GM12878 (cell line): Measurements from ENCODE around the gene EAF2. TPM values are rescaled to one million over a fixed set of nuclear protein-coding genes. Genes with fewer than 3 reads are reported as not detected.
"Not testable (repeated sequence)": the region's sequence is repeated elsewhere in the genome, so short reads cannot be mapped to it uniquely, and the experiment has no call there.

Experiments
- ATAC-seq: fragments of 200-7000 bp; cut with Tn5 transposase; 3 replicates; pipeline ENCODE4 v1.9.1; 2020; ENCODE audit warnings: mild to moderate bottlenecking, moderate library complexity
- BruUV-seq: library from RNA; stranded (reverse); fragments of 400-500 nt; replicated peaks from 2 replicates; lab custom pipeline; 2021; lab: Mats Ljungman, UMichigan
- CTCF ChIA-PET: fragments of 300-600 bp; sonication (Branson Sonifier 250); formaldehyde crosslinking; extraction: SDS; loops from one replicate; lab custom pipeline; 2021; ENCODE audit warnings: inconsistent platforms; lab: Yijun Ruan, JAX
- POLR2A ChIA-PET: fragments of 350-600 bp; formaldehyde crosslinking; extraction: SDS; loops from one replicate; lab custom pipeline; 2021; ENCODE audit warnings: inconsistent platforms; lab: Charles Lee
- RAD21 ChIA-PET: fragments of 300-600 bp; sonication (Branson Sonifier 250); formaldehyde crosslinking; loops from one replicate; lab custom pipeline; 2023; ENCODE audit warnings: antibody characterized with exemption; ENCODE audit not compliant: unreplicated experiment; lab: Charles Lee
- SMC1A ChIA-PET: fragments of 300-600 bp; sonication (Branson Sonifier 250); formaldehyde crosslinking; loops from one replicate; lab custom pipeline; 2023; ENCODE audit not compliant: unreplicated experiment, uncharacterized antibody; lab: Charles Lee
- DNase-seq: peaks from one replicate; pipeline ENCODE4 v3.0.0-alpha.2; 2011; ENCODE audit warnings: low read depth, low spot score
- FAIRE-seq: peaks from 3 replicates; lab custom pipeline; 2011; peaks lifted over from hg19 to GRCh38; lab: Jason Lieb, UNC
- H2AFZ ChIP-seq: 2 replicates; pipeline ENCODE4 v1.6.0; 2011; ENCODE audit warnings: low read depth, low read length, control low read depth; ENCODE audit not compliant: control insufficient read depth
- H3K27ac ChIP-seq: 2 replicates; pipeline ENCODE4 v1.5.1; 2011; ENCODE audit warnings: control low read depth; ENCODE audit not compliant: control insufficient read depth, insufficient read depth
- H3K27me3 ChIP-seq, 2 experiments: replicated peaks in 1 of 2; 2 replicates each; pipeline versions ENCODE4 v1.6.0 to v1.6.1; 2011; ENCODE audit warnings: low read length in 1 of 2; ENCODE audit not compliant: control insufficient read depth in 2 of 2, insufficient read depth in 2 of 2
- H3K36me3 ChIP-seq, 2 experiments: 2 replicates each; pipeline ENCODE4 v1.5.1; 2011; ENCODE audit warnings: low read length in 1 of 2; ENCODE audit not compliant: control insufficient read depth in 2 of 2, insufficient read depth in 2 of 2
- H3K4me1 ChIP-seq: 2 replicates; pipeline ENCODE4 v1.6.1; 2011; ENCODE audit warnings: mild to moderate bottlenecking, low read length, moderate library complexity, mixed read lengths; ENCODE audit not compliant: control insufficient read depth, insufficient read depth
- H3K4me2 ChIP-seq: 2 replicates; pipeline ENCODE4 v1.6.0; 2011; ENCODE audit warnings: control low read depth; ENCODE audit not compliant: control insufficient read depth, insufficient read depth
- H3K4me3 ChIP-seq: fragments of 200-600 bp; sonication (generic); 2 replicates; pipeline ENCODE4 v1.5.1; 2016
- H3K79me2 ChIP-seq: 2 replicates; pipeline ENCODE4 v1.6.0; 2011; ENCODE audit warnings: low read length; ENCODE audit not compliant: control insufficient read depth, insufficient read depth
- H3K9ac ChIP-seq: 2 replicates; pipeline ENCODE4 v1.8.0; 2011; ENCODE audit warnings: low read length, control low read depth, mixed read lengths; ENCODE audit not compliant: control insufficient read depth, insufficient read depth
- H3K9me3 ChIP-seq: replicated peaks from 3 replicates; pipeline ENCODE4 v1.5.1; 2011; ENCODE audit warnings: mild to moderate bottlenecking, low read length; ENCODE audit not compliant: control insufficient read depth, insufficient read depth
- H4K20me1 ChIP-seq: 2 replicates; pipeline ENCODE4 v1.6.0; 2011; ENCODE audit not compliant: control insufficient read depth, insufficient read depth
- CTCF ChIP-seq, 3 experiments: IDR thresholded peaks in 2 of 3; conservative IDR thresholded peaks in 1 of 3; 2 replicates each; pipeline ENCODE4 v1.5.1; 2011; ENCODE audit warnings: low read depth in 3 of 3, low read length in 3 of 3, mild to moderate bottlenecking in 3 of 3, control low read depth in 2 of 3, moderate library complexity in 2 of 3, inconsistent platforms in 1 of 3, mixed read lengths in 1 of 3; ENCODE audit not compliant: control insufficient read depth in 2 of 3, insufficient read depth in 1 of 3; ENCODE audit errors: extremely low read depth in 1 of 3
- HDAC2 ChIP-seq: fragments of 200-600 bp; sonication (generic); IDR thresholded peaks from 2 replicates; pipeline ENCODE4 v1.6.1; 2017
- JUNB ChIP-seq: IDR thresholded peaks from 2 replicates; pipeline ENCODE4 v1.6.1; 2016; ENCODE audit warnings: antibody characterized with exemption, mild to moderate bottlenecking
- POLR2AphosphoS2 ChIP-seq: IDR thresholded peaks from 2 replicates; pipeline ENCODE4 v1.6.1; 2011; ENCODE audit warnings: low read depth, mild to moderate bottlenecking, low read length, improper control_type of control experiment, moderate library complexity
- PRDM15 ChIP-seq: fragments of 450-650 bp; formaldehyde crosslinking; IDR thresholded peaks from 2 replicates; pipeline ENCODE4 v1.4.0; 2020; ENCODE audit warnings: mild to moderate bottlenecking, moderate library complexity
- WGBS: methylation state at CpG from one replicate; pipeline ENCODE4 v1.1.6; 2016; ENCODE audit warnings: low lambda C conversion rate; ENCODE audit not compliant: insufficient replicate concordance, insufficient coverage; ENCODE audit errors: missing lambda C conversion rate; 5-methylcytosine and 5-hydroxymethylcytosine counted together
- in situ Hi-C: fragments of 300-500 bp; cut with MboI; formaldehyde crosslinking; loops from 9 replicates; pipeline ENCODE4 v1.14.3; 2018; ENCODE audit warnings: mixed read lengths
- intact Hi-C: fragments of 100-400 bp; cut with micrococcal nuclease; formaldehyde crosslinking; loops from one replicate; pipeline ENCODE4 v1.14.2; 2022; ENCODE audit not compliant: unreplicated experiment
- polyA plus RNA-seq, 11 experiments: library from polyadenylated mRNA; depleted of rRNA in 4 of 11; unstranded in 6 of 11; stranded (reverse) in 5 of 11; fragments of >200 nt; fragmentation: Nextera tagmentation in 4 of 11; fragmentation: Illumina TruSeq in 1 of 11; extraction: Ambion mirVana in 4 of 11; extraction: Trizol in 1 of 11; gene quantifications; 1 replicate in 1 of 11; 2 replicates in 10 of 11; pipeline versions ENCODE4 v1.2.1 to v1.2.3, GENCODE V29; 2011 to 2016; ENCODE audit warnings: inconsistent platforms in 2 of 11, missing spikeins in 2 of 11, low read depth in 1 of 11
- total RNA-seq, 4 experiments: library from RNA; depleted of rRNA in 3 of 4; stranded (reverse); fragments of >200 nt in 3 of 4; fragmentation: Illumina TruSeq in 1 of 4; extraction: Trizol in 1 of 4; gene quantifications; 2 replicates each; pipeline versions ENCODE4 v1.2.1 to v1.2.3, GENCODE V29; 2013 to 2021
- TF ChIP-seq, protein P1 (sequence below): fragments of 450-650 bp; IDR thresholded peaks from 2 replicates; pipeline ENCODE4 v1.6.1; 2017; ENCODE audit warnings: mild to moderate bottlenecking

Gene EAF2
- total and polyA plus RNA-seq, 10 of the 15 experiments (the other 5 are each of a cell fraction or from before 2014, with no cell fraction given): 47.3 to 193 (median 72.2) TPM

DNA sequence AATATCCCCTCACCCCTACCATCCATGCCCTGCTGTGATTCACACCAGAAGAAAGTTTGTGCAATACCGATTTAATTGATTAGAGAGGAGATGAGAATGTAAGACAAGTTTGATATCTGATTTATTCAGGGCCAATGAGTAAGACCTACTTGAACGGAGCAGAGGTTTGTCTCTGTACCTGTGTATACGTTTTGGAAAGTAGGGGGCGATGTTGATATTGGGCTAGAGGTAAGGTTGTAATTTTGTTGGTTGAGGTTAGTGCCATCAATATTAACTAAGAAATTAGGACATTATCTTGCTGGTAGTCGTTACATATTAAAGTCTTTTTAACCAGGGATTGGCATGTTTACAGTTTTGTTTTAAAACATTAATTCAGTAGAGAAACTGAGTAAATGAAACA is 20.5 kb downstream of the EAF2 start (continued):
- TF ChIP-seq, protein P1, sequence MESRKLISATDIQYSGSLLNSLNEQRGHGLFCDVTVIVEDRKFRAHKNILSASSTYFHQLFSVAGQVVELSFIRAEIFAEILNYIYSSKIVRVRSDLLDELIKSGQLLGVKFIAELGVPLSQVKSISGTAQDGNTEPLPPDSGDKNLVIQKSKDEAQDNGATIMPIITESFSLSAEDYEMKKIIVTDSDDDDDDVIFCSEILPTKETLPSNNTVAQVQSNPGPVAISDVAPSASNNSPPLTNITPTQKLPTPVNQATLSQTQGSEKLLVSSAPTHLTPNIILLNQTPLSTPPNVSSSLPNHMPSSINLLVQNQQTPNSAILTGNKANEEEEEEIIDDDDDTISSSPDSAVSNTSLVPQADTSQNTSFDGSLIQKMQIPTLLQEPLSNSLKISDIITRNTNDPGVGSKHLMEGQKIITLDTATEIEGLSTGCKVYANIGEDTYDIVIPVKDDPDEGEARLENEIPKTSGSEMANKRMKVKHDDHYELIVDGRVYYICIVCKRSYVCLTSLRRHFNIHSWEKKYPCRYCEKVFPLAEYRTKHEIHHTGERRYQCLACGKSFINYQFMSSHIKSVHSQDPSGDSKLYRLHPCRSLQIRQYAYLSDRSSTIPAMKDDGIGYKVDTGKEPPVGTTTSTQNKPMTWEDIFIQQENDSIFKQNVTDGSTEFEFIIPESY: no peak
- peak in 2 of 3 experiments; percentile 26 to 29; a peak in 3 of 6 replicates for TF ChIP-seq CTCF (IDR thresholded peaks at IDR 0.05 in 2 of 3, conservative IDR thresholded peaks at IDR 0.05 in 1 of 3; ENCODE audit: control insufficient read depth in 2 of 3, extremely low read depth in 1 of 3, insufficient read depth in 1 of 3, low read depth in 3 of 3, low read length in 3 of 3)
- TF ChIP-seq POLR2AphosphoS2: no peak
- TF ChIP-seq HDAC2: no peak
- no peak for TF ChIP-seq JUNB
- TF ChIP-seq PRDM15: no peak

- RAD21 ChIA-PET: interaction anchor here (0.7 kb wide), 1 partner anchor 1167 kb away, joined by 3 read pairs; no protein-coding TSS in a partner anchor
- BruUV-seq: not testable (repeated sequence)
Observed at GRCh38 chr3:121857778-121858177, 22.8 kb downstream of the EAF2 start.

DNA sequence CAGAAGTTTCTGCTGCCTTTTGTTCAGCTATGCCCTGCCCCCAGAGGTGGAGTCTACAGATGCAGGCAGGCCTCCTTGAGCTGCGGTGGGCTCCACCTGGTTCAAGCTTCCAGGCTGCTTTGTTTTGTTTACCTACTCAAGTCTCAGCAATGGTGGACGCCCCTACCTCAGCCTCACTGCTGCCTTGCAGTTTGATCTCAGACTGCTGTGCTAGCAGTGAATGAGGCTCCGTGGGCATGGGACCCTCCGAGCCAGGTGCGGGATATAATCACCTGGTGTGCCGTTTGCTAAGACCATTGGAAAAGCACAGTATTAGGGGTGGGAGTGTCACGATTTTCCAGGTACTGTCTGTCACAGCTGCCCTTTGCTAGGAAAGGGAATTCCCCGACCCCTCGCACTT is 28.2 kb downstream of the EAF2 start:
- POLR2A ChIA-PET, H2AFZ ChIP-seq, FAIRE-seq, H3K4me1 ChIP-seq, H3K27ac ChIP-seq, intact Hi-C loops, DNase-seq, H3K27me3 ChIP-seq, H3K4me3 ChIP-seq, CTCF ChIA-PET, H3K4me2 ChIP-seq, in situ Hi-C loops, H4K20me1 ChIP-seq, ATAC-seq, H3K9ac ChIP-seq, H3K9me3 ChIP-seq, BruUV-seq, H3K79me2 ChIP-seq: not testable (repeated sequence)
- 95% methylated on average over 9 of the region's 9 CpGs for WGBS
- ChIA-PET RAD21 (interaction anchor here (1.1 kb wide), 1 partner anchor 314 kb away, joined by 3 read pairs; no protein-coding TSS in a partner anchor), SMC1A (interaction anchor here (1.4 to 2.6 kb wide), 2 partner anchors 12 to 26 kb away, joined by 3 to 11 read pairs; no protein-coding TSS in a partner anchor)
- peaks cover 10 to 16% of the 10 kb centered on the region in 2 experiments for H3K36me3 ChIP-seq

More at GRCh38 chr3:121857778-121858177, 22.8 kb downstream of the EAF2 start:
- ChIA-PET SMC1A (interaction anchor here (0.8 kb wide), 1 partner anchor 24 kb away, joined by 3 read pairs; no protein-coding TSS in a partner anchor), CTCF (interaction anchor here (0.7 kb wide), 1 partner anchor 40 kb away, joined by 4 read pairs; no protein-coding TSS in a partner anchor), POLR2A (interaction anchor here (0.7 kb wide), 1 partner anchor 38 kb away, joined by 4 read pairs; no protein-coding TSS in a partner anchor)
- in situ Hi-C loops: loop anchor here (5.0 kb wide), 1 partner anchor 665 kb away; no protein-coding TSS in a partner anchor
- H3K27me3 ChIP-seq, H3K4me1 ChIP-seq, H3K9ac ChIP-seq, intact Hi-C loops, H3K79me2 ChIP-seq, DNase-seq, ATAC-seq, H3K4me3 ChIP-seq, H2AFZ ChIP-seq, H3K9me3 ChIP-seq, H4K20me1 ChIP-seq, FAIRE-seq, H3K27ac ChIP-seq, H3K4me2 ChIP-seq: not testable (repeated sequence)
- 96% methylated on average over 3 of the region's 5 CpGs for WGBS
- peaks cover under 1 to 22% of the 10 kb centered on the region in 2 experiments for H3K36me3 ChIP-seq
